ENCODE data around the gene OR10K1. TPM values are rescaled to one million over a fixed set of nuclear protein-coding genes. Genes with fewer than 3 reads are reported as not detected.

Gene OR10K1
- total RNA-seq = not detected
- polyA plus RNA-seq (ENCODE audit: insufficient read depth, low read depth, low replicate concordance) = not detected
- long read RNA-seq, donor 1 = 0 reads
- long read RNA-seq, donor 2 = 0 reads

DNA sequence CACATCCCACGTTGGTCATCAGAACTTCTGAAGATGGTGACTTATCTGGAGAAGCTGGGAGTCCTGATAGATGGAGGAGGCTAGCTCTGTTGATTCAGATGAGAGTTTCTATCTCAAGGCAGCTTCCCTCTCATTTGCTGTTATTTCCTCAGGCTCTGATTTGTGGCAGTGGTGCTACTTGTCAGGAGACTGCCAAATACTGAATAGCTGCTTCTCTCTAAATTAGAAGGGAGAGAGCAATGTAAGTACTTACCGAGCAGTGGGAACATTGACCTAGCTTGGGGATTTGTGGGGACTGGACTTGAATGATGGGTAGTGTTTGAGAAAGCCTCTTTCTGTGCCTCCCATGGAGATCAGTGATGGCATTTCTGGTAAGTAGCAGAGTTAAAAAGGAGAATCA, at the start of gene OR10K1:
TSS of gene OR10K1 (plus strand) at position 301 of the 400 bp plus-strand sequence. CDS start 3,728 bp downstream, outside the sequence.
- H3K27ac ChIP-seq = no peak within 1 kb of the TSS
- intact Hi-C loops (cut with DNase I; ENCODE audit: low total_unique reads) = no loop called here
- no peak within 1 kb of the TSS for H3K4me3 ChIP-seq
- 73 to 88% methylated on average over 2 of the region's 2 CpGs for WGBS, 2 donors
- H3K9me3 ChIP-seq = no peaks in the 10 kb centered on the region
- no peaks in the 10 kb centered on the region for H3K27me3 ChIP-seq
- TF ChIP-seq, protein P1, sequence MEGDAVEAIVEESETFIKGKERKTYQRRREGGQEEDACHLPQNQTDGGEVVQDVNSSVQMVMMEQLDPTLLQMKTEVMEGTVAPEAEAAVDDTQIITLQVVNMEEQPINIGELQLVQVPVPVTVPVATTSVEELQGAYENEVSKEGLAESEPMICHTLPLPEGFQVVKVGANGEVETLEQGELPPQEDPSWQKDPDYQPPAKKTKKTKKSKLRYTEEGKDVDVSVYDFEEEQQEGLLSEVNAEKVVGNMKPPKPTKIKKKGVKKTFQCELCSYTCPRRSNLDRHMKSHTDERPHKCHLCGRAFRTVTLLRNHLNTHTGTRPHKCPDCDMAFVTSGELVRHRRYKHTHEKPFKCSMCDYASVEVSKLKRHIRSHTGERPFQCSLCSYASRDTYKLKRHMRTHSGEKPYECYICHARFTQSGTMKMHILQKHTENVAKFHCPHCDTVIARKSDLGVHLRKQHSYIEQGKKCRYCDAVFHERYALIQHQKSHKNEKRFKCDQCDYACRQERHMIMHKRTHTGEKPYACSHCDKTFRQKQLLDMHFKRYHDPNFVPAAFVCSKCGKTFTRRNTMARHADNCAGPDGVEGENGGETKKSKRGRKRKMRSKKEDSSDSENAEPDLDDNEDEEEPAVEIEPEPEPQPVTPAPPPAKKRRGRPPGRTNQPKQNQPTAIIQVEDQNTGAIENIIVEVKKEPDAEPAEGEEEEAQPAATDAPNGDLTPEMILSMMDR (IDR thresholded peaks at IDR 0.05) = no peak
- no peak for TF ChIP-seq POLR2A (IDR thresholded peaks at IDR 0.05)
- no peak for DNase-seq
- no peaks in the 10 kb centered on the region for H3K36me3 ChIP-seq (ENCODE audit: low read depth, missing control alignments)
- H3K4me1 ChIP-seq = no peaks in the 10 kb centered on the region

DNA sequence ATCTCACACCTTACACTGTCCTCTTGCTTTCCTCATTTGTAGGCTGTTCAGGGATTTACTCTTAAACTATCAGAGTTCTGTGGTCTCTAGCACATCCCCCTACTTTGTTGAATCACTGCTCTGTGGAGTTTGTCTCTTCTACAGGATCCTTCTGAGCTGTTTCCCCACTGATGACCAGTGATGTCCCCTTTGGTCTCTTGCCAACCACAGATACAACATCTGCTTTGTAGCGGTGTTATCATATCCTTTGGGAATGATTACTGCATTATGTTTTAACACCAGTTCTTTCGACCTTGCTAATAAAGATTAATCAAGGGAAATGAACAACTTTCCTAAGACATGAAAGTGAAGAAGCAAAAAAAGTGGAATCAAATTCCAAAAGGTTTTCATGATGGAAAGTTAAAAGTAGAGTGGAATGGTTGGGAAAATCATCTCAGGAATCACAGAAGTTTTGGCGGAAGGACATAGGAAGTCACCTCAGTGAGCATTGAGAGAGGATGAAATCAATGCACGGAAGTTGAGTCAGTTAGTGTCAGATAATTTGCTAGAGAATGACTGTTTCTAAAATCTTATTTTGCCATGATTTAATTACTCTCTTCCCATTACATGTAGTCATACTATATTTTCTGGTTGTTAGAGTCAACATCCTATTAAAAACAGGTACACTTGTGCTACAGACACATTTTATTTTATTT, 46.8 kb upstream of the OR10K1 start:
- no peaks in the 10 kb centered on the region for H3K4me1 ChIP-seq
- intact Hi-C loops (cut with DNase I; ENCODE audit: low total_unique reads) = no loop called here
- no peak overlapping the region for H3K4me3 ChIP-seq
- no peak for DNase-seq
- H3K27me3 ChIP-seq = no peaks in the 10 kb centered on the region
- H3K9me3 ChIP-seq = no peaks in the 10 kb centered on the region
- TF ChIP-seq, protein P1 (IDR thresholded peaks at IDR 0.05) = no peak
- no peak for TF ChIP-seq POLR2A (IDR thresholded peaks at IDR 0.05)
- H3K27ac ChIP-seq = no peak overlapping the region
- H3K36me3 ChIP-seq (ENCODE audit: low read depth, missing control alignments) = no peaks in the 10 kb centered on the region
- 61 to 62% methylated on average over 4 of the region's 4 CpGs for WGBS, 2 donors

DNA sequence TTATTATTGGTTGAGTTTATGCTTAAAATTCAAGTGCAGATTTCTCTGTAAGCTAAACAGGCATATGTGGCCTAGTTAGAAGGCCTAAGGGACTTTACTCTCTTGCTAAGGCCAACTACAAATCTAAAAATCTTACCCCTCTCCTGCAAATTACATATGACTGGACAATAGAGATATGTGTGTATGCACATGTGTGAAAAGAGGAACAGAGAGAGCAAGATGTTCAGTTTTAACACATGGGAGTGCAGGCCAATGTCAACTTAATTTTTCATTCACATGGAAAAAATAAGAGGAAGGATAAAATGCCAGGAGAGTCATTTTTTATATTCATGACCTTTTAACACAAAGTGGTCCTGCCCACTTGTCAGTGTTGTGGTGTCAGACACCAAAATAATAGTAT, 44.0 kb upstream of the OR10K1 start:
- Histone ChIP-seq H3K4me1 (no peaks in the 10 kb centered on the region), H3K27me3 (no peaks in the 10 kb centered on the region), H3K27ac (no peak overlapping the region), H3K36me3 (ENCODE audit: low read depth, missing control alignments) (no peaks in the 10 kb centered on the region), H3K9me3 (no peaks in the 10 kb centered on the region), H3K4me3 (no peak overlapping the region)
- intact Hi-C loops (cut with DNase I; ENCODE audit: low total_unique reads) = no loop called here
- no peak for TF ChIP-seq POLR2A (IDR thresholded peaks at IDR 0.05)
- TF ChIP-seq, protein P1 (IDR thresholded peaks at IDR 0.05) = no peak
- no peak for DNase-seq

DNA sequence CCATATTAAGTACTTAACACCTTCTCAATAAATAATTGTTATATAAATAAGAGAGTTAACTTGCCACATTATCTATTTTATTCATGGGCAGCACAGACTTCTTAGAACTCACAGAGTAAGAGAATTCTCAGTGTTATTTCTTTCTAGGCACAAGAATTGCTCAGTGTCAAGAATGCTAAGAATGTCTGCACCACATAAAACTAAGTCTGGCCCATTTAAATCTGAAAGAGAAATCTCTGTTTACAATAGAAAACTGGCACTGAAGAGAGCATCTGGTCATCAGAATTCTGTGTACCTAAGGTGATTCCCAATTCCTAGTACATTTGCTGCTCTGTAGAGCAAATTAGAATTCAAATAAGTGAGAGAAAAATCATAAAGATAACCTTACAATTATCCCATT, 39.4 kb upstream of the OR10K1 start:
- DNase-seq = no peak
- Histone ChIP-seq H3K4me3 (no peak overlapping the region), H3K9me3 (no peaks in the 10 kb centered on the region), H3K27ac (no peak overlapping the region), H3K27me3 (no peaks in the 10 kb centered on the region), H3K4me1 (no peaks in the 10 kb centered on the region), H3K36me3 (ENCODE audit: low read depth, missing control alignments) (no peaks in the 10 kb centered on the region)
- intact Hi-C loops (cut with DNase I; ENCODE audit: low total_unique reads) = no loop called here
- TF ChIP-seq POLR2A (IDR thresholded peaks at IDR 0.05) = no peak
- TF ChIP-seq, protein P1 (IDR thresholded peaks at IDR 0.05) = no peak

DNA sequence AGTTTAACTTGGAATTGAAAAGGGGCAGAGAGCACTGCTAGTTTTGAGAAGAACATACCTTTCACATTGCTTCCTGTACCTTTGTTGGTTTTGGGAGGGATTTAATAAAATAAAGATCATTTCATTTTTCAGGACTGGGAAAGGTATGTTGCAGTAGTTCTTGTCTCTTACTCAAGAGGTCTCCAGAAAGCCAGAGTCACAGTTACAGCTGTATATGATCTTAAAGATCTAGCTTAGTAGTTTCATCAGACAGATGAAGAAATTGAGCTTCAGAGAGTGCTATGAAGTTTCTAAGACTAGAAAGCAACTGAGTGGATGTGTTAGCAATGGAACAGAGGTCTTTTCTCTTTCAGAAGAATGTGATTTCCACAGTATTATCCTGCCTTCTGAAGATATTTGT, 36.6 kb upstream of the OR10K1 start:
- DNase-seq = no peak
- no peak overlapping the region for H3K4me3 ChIP-seq
- no peaks in the 10 kb centered on the region for H3K9me3 ChIP-seq
- no peak overlapping the region for H3K27ac ChIP-seq
- H3K27me3 ChIP-seq = no peaks in the 10 kb centered on the region
- no peaks in the 10 kb centered on the region for H3K4me1 ChIP-seq
- intact Hi-C loops (cut with DNase I; ENCODE audit: low total_unique reads) = no loop called here
- H3K36me3 ChIP-seq (ENCODE audit: low read depth, missing control alignments) = no peaks in the 10 kb centered on the region
- TF ChIP-seq POLR2A (IDR thresholded peaks at IDR 0.05) = no peak
- TF ChIP-seq, protein P1 (IDR thresholded peaks at IDR 0.05) = no peak
